ENCODE data around the gene CASR. TPM values are rescaled to one million over a fixed set of nuclear protein-coding genes. Genes with fewer than 3 reads are reported as not detected.

The CASR gene
- total RNA-seq, 4 donors from 2014 or later = under 0.01 to 0.19 TPM; not detected in 2

DNA sequence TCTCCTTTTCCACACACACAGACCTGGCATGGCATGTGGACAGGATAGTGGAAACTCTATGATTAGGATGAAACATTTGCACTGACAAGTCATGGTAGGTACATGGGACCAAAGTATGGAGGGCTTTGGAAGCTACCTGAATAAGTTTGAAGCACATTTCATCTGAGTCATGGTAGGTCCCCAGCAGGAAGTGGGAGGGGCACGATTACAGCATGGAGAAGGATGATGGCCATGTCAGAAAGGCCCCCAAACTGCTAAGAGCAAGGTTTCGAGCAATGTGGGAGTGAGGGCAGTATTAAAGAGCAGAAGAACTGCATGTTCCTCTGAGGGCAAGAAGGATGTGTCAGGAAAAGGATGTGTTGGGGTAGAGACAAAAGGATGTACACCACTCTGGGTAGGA, 90.0 kb downstream of the CASR start:
- Histone ChIP-seq H3K9me3 (no peaks in the 10 kb centered on the region), H3K27ac (replicated peaks in 1 of 4) (no peak overlapping the region), H3K36me3 (no peaks in the 10 kb centered on the region), H3K27me3 (no peaks in the 10 kb centered on the region), H3K4me1 (no peaks in the 10 kb centered on the region), H3K4me3 (no peak overlapping the region)
- DNase-seq (ENCODE audit: extremely low spot score) = peak; percentile 19
- 53% methylated on average over 2 of the region's 2 CpGs for WGBS
- TF ChIP-seq EP300 (IDR thresholded peaks at IDR 0.05) = no peak
- TF ChIP-seq POLR2A (IDR thresholded peaks at IDR 0.05; ENCODE audit: low read depth) = no peak
- no peak for TF ChIP-seq POLR2AphosphoS5 (IDR thresholded peaks at IDR 0.05)
- TF ChIP-seq, protein P1, sequence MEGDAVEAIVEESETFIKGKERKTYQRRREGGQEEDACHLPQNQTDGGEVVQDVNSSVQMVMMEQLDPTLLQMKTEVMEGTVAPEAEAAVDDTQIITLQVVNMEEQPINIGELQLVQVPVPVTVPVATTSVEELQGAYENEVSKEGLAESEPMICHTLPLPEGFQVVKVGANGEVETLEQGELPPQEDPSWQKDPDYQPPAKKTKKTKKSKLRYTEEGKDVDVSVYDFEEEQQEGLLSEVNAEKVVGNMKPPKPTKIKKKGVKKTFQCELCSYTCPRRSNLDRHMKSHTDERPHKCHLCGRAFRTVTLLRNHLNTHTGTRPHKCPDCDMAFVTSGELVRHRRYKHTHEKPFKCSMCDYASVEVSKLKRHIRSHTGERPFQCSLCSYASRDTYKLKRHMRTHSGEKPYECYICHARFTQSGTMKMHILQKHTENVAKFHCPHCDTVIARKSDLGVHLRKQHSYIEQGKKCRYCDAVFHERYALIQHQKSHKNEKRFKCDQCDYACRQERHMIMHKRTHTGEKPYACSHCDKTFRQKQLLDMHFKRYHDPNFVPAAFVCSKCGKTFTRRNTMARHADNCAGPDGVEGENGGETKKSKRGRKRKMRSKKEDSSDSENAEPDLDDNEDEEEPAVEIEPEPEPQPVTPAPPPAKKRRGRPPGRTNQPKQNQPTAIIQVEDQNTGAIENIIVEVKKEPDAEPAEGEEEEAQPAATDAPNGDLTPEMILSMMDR (IDR thresholded peaks at IDR 0.05) = no peak
- intact Hi-C loops (cut with DNase I) = no loop called here

DNA sequence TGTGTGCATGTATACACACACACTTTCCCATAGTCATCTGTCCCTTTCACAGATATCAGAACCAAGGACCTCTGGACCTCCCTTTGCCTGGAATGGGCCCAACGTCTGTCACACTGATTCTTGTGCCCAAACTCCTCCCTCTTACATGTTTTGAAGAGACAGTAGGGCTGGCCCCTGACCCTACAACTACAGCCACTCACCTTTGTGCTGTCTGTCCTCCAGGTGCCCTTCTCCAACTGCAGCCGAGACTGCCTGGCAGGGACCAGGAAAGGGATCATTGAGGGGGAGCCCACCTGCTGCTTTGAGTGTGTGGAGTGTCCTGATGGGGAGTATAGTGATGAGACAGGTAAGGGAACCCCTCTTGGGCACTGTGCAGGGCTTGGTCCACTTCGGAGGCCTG, 98.4 kb downstream of the CASR start:
- no peak overlapping the region for H3K27ac ChIP-seq (replicated peaks in 1 of 4)
- intact Hi-C loops (cut with DNase I) = no loop called here
- DNase-seq (ENCODE audit: extremely low spot score) = peak; percentile 90
- no peak for TF ChIP-seq POLR2A (IDR thresholded peaks at IDR 0.05; ENCODE audit: low read depth)
- TF ChIP-seq POLR2AphosphoS5 (IDR thresholded peaks at IDR 0.05) = no peak
- WGBS = 66% methylated on average over 3 of the region's 3 CpGs
- no peaks in the 10 kb centered on the region for H3K9me3 ChIP-seq
- H3K4me1 ChIP-seq = no peaks in the 10 kb centered on the region
- no peaks in the 10 kb centered on the region for H3K36me3 ChIP-seq
- H3K4me3 ChIP-seq = no peak overlapping the region
- no peaks in the 10 kb centered on the region for H3K27me3 ChIP-seq

DNA sequence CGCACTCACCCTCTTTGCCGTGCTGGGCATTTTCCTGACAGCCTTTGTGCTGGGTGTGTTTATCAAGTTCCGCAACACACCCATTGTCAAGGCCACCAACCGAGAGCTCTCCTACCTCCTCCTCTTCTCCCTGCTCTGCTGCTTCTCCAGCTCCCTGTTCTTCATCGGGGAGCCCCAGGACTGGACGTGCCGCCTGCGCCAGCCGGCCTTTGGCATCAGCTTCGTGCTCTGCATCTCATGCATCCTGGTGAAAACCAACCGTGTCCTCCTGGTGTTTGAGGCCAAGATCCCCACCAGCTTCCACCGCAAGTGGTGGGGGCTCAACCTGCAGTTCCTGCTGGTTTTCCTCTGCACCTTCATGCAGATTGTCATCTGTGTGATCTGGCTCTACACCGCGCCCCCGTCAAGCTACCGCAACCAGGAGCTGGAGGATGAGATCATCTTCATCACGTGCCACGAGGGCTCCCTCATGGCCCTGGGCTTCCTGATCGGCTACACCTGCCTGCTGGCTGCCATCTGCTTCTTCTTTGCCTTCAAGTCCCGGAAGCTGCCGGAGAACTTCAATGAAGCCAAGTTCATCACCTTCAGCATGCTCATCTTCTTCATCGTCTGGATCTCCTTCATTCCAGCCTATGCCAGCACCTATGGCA, 100.5 kb downstream of the CASR start:
- WGBS = 91% methylated on average over 21 of the region's 22 CpGs
- Histone ChIP-seq H3K36me3 (no peaks in the 10 kb centered on the region), H3K9me3 (no peaks in the 10 kb centered on the region), H3K4me3 (no peak overlapping the region), H3K4me1 (no peaks in the 10 kb centered on the region), H3K27me3 (no peaks in the 10 kb centered on the region), H3K27ac (replicated peaks in 1 of 4) (no peak overlapping the region)
- intact Hi-C loops (cut with DNase I) = no loop called here
- DNase-seq (ENCODE audit: extremely low spot score) = peak; percentile 74
- TF ChIP-seq, protein P1 (IDR thresholded peaks at IDR 0.05) = no peak
- TF ChIP-seq POLR2A (IDR thresholded peaks at IDR 0.05; ENCODE audit: low read depth) = no peak
- TF ChIP-seq EP300 (IDR thresholded peaks at IDR 0.05) = no peak
- no peak for TF ChIP-seq POLR2AphosphoS5 (IDR thresholded peaks at IDR 0.05)

DNA sequence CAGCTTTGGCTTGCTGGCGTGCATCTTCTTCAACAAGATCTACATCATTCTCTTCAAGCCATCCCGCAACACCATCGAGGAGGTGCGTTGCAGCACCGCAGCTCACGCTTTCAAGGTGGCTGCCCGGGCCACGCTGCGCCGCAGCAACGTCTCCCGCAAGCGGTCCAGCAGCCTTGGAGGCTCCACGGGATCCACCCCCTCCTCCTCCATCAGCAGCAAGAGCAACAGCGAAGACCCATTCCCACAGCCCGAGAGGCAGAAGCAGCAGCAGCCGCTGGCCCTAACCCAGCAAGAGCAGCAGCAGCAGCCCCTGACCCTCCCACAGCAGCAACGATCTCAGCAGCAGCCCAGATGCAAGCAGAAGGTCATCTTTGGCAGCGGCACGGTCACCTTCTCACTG, 101.0 kb downstream of the CASR start:
- H3K36me3 ChIP-seq = no peaks in the 10 kb centered on the region
- intact Hi-C loops (cut with DNase I) = no loop called here
- whole genome bisulfite sequencing = 87% methylated on average over 19 of the region's 20 CpGs
- TF ChIP-seq POLR2AphosphoS5 (IDR thresholded peaks at IDR 0.05) (no peak), EP300 (IDR thresholded peaks at IDR 0.05) (no peak), POLR2A (IDR thresholded peaks at IDR 0.05; ENCODE audit: low read depth) (no peak)
- TF ChIP-seq, protein P1 (IDR thresholded peaks at IDR 0.05) = no peak
- H3K9me3 ChIP-seq = no peaks in the 10 kb centered on the region
- H3K27ac ChIP-seq (replicated peaks in 1 of 4) = no peak overlapping the region
- peak; percentile 74 for DNase-seq (ENCODE audit: extremely low spot score)
- H3K4me3 ChIP-seq = no peak overlapping the region
- H3K27me3 ChIP-seq = no peaks in the 10 kb centered on the region
- H3K4me1 ChIP-seq = no peaks in the 10 kb centered on the region

DNA sequence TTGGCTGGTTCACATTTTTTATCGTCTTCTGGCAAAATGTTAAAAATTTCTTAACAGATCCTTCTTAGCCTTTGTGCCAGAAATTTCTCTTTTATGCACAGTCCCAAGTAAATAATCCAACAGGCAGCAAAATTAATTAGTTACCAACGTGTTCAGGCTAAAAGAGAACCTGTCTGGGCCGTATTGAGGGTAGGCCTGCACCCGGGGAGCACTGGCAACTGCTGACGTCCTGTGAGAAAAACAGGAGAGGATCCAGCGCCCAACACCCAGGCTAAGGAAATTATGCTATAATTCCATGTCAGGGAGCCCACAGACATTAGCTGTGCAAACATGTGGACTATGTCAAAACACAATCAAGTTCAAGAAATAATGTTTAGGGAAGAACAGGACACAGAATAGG, 110.9 kb downstream of the CASR start:
- Histone ChIP-seq H3K27ac (replicated peaks in 1 of 4) (no peak overlapping the region), H3K36me3 (no peaks in the 10 kb centered on the region), H3K27me3 (no peaks in the 10 kb centered on the region), H3K9me3 (no peaks in the 10 kb centered on the region), H3K4me3 (no peak overlapping the region), H3K4me1 (peaks cover 0 to 16% (median 4%) of the 10 kb centered on the region in 4 donors)
- 39% methylated on average over 6 of the region's 6 CpGs for WGBS
- no peak for TF ChIP-seq EP300 (IDR thresholded peaks at IDR 0.05)
- TF ChIP-seq POLR2A (IDR thresholded peaks at IDR 0.05; ENCODE audit: low read depth) = no peak
- TF ChIP-seq POLR2AphosphoS5 (IDR thresholded peaks at IDR 0.05) = no peak
- TF ChIP-seq, protein P1 (IDR thresholded peaks at IDR 0.05) = no peak
- intact Hi-C loops (cut with DNase I) = no loop called here
- no peak for DNase-seq (ENCODE audit: extremely low spot score)
